Neuronal stem cell (in vitro differentiated cells): ENCODE results near the gene SPDEF.

Experiments used
- DNase-seq: peaks from one replicate; pipeline ENCODE4 v3.0.0-alpha.2; 2013; ENCODE audit warnings: low spot score
- H2AFZ ChIP-seq: one replicate; pipeline ENCODE4 v1.6.1; 2013; ENCODE audit warnings: mild to moderate bottlenecking, low read length, inconsistent platforms
- H2AK5ac ChIP-seq: 2 replicates; pipeline ENCODE4 v1.6.1; 2013; ENCODE audit warnings: low read depth, mild to moderate bottlenecking, inconsistent platforms, low read length, moderate library complexity, mixed read lengths
- H2BK120ac ChIP-seq: 2 replicates; pipeline ENCODE4 v1.6.1; 2013; ENCODE audit warnings: low read depth, mild to moderate bottlenecking, inconsistent platforms, low read length, moderate library complexity, mixed read lengths
- H2BK12ac ChIP-seq: one replicate; pipeline ENCODE4 v1.6.1; 2013; ENCODE audit warnings: low read length, inconsistent platforms
- H2BK15ac ChIP-seq: 2 replicates; pipeline ENCODE4 v1.6.1; 2013; ENCODE audit warnings: mild to moderate bottlenecking, low read length, inconsistent platforms, mixed read lengths
- H2BK5ac ChIP-seq: one replicate; pipeline ENCODE4 v1.6.1; 2013; ENCODE audit warnings: inconsistent platforms, mild to moderate bottlenecking, low read length, moderate library complexity
- H3K14ac ChIP-seq: one replicate; pipeline ENCODE4 v1.6.1; 2013; ENCODE audit warnings: low read length, inconsistent platforms
- H3K18ac ChIP-seq: 2 replicates; pipeline ENCODE4 v1.6.1; 2013; ENCODE audit warnings: low read length, inconsistent platforms
- H3K23ac ChIP-seq: 2 replicates; pipeline ENCODE4 v1.6.1; 2013; ENCODE audit warnings: low read depth, mild to moderate bottlenecking, mixed read lengths, low read length, inconsistent platforms; ENCODE audit not compliant: poor library complexity
- H3K27ac ChIP-seq: replicated peaks from 3 replicates; pipeline ENCODE4 v1.5.1; 2013; ENCODE audit warnings: low read length, inconsistent platforms
- H3K27me3 ChIP-seq, 3 experiments: 2 replicates each; pipeline ENCODE4 v1.6.1; 2013; ENCODE audit warnings: low read length in 3 of 3, mild to moderate bottlenecking in 2 of 3, inconsistent platforms in 1 of 3, low read depth in 1 of 3, mixed read lengths in 1 of 3, moderate library complexity in 1 of 3; ENCODE audit not compliant: control insufficient read depth in 3 of 3, insufficient read depth in 3 of 3
- H3K36me3 ChIP-seq, 2 donors: replicated peaks in 1 of 2; 2 replicates each; pipeline ENCODE4 v1.6.1; 2013; ENCODE audit warnings: low read length in 2 of 2; ENCODE audit not compliant: control insufficient read depth in 2 of 2, insufficient read depth in 2 of 2
- H3K4ac ChIP-seq: 2 replicates; pipeline ENCODE4 v1.6.1; 2013; ENCODE audit warnings: inconsistent platforms, mild to moderate bottlenecking, low read length, moderate library complexity
- H3K4me1 ChIP-seq, 2 donors: 1 replicate in 1 of 2; 2 replicates in 1 of 2; pipeline ENCODE4 v1.6.1; 2013; ENCODE audit warnings: low read length in 2 of 2, low read depth in 1 of 2; ENCODE audit not compliant: control insufficient read depth in 2 of 2, insufficient read depth in 1 of 2
- H3K4me2 ChIP-seq: one replicate; pipeline ENCODE4 v1.6.1; 2013; ENCODE audit warnings: mild to moderate bottlenecking, low read length, inconsistent platforms; ENCODE audit not compliant: insufficient read depth, poor library complexity, severe bottlenecking
- H3K4me3 ChIP-seq, 2 donors: 2 replicates each; pipeline ENCODE4 v1.5.1; 2013; ENCODE audit warnings: low read length in 2 of 2, mild to moderate bottlenecking in 2 of 2, inconsistent platforms in 1 of 2, moderate library complexity in 1 of 2
- H3K79me1 ChIP-seq: one replicate; pipeline ENCODE4 v1.6.1; 2013; ENCODE audit warnings: low read depth, mild to moderate bottlenecking, inconsistent platforms, low read length, moderate library complexity
- H3K9ac ChIP-seq: one replicate; pipeline ENCODE4 v1.6.1; 2013; ENCODE audit warnings: mild to moderate bottlenecking, low read depth, low read length, inconsistent platforms; ENCODE audit not compliant: poor library complexity
- H3K9me3 ChIP-seq, 2 donors: replicated peaks in 1 of 2; 2 replicates each; pipeline versions ENCODE3 to v1.6.1; 2013; ENCODE audit warnings: low read length in 2 of 2, mild to moderate bottlenecking in 2 of 2, inconsistent platforms in 1 of 2, low read depth in 1 of 2, mixed read lengths in 1 of 2, moderate library complexity in 1 of 2; ENCODE audit not compliant: control insufficient read depth in 2 of 2, insufficient read depth in 1 of 2
- H4K8ac ChIP-seq: one replicate; pipeline ENCODE4 v1.6.1; 2013; ENCODE audit warnings: low read depth, mild to moderate bottlenecking, inconsistent platforms, low read length, moderate library complexity
- H4K91ac ChIP-seq: one replicate; pipeline ENCODE4 v1.6.1; 2013; ENCODE audit warnings: low read length, low read depth, mild to moderate bottlenecking, inconsistent platforms; ENCODE audit not compliant: poor library complexity
- WGBS, 2 donors: extraction: QIAGEN DNeasy Blood & Tissue Kit; methylation state at CpG; one replicate each; pipeline ENCODE4 v1.1.7; 2013; ENCODE audit warnings: missing lambda C conversion rate in 2 of 2, mixed read lengths in 1 of 2; ENCODE audit not compliant: insufficient read length in 2 of 2, insufficient replicate concordance in 1 of 2; ENCODE audit errors: extremely low coverage in 2 of 2; 5-methylcytosine and 5-hydroxymethylcytosine counted together

Gene SPDEF

DNA sequence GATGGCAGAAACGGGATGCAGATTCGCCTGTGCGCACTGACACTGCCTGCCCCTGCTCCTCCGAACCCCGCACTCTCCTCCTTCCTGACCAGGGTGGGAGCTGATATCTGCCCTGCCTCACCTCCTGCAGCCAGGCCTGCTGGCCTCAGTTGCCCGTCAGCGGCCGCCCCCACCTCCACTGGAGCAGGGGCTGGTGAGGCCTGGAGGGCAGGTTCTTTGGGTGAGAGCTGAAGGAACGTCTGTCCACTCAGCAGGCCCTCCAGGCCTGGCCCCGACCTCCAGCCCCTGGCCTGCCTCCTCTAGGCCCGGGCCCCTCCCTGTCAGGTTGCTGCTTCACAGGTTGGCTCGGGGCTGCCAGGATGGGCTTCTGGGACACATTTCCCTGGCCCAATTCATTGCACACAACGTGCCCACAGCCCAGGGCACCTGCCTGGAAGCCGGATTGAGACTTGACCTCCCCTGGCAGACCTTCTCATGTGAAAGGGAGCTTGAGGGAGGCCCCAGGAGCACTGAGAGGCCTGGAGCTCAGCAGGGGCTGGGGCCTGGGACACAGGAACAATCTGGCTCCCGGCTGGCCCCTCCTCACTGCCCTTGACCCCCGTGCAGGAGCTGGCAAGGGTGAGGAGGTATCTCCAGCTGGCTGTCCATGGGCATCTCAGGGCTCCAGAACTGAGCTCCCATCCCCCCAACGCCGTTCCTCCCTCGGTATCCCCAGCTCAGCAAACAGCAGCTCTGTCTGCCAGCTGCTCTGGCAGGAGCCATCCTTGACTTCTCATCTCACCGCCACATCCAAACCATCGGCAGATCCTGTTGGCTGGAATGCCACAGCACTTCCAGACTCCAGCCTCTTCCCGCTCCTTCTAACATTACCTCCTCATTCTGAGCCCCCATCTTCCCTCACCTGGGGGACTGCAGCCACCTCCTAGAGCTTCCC lies 39.5 kb downstream of the SPDEF start:
- Histone ChIP-seq H3K4ac (peak overlapping the region; percentile 27), H4K8ac (peak overlapping the region; percentile 23), H3K4me1 (peaks cover 8 to 24% of the 10 kb centered on the region in 2 donors), H4K91ac (no peak overlapping the region), H2BK120ac (no peak overlapping the region), H2BK15ac (peak overlapping the region; percentile 63), H3K27ac (no peak overlapping the region), H3K23ac (peak overlapping the region; percentile 86), H2BK5ac (peak overlapping the region; percentile 17), H3K79me1 (no peaks in the 10 kb centered on the region), H3K18ac (peak overlapping the region; percentile 58), H3K27me3 (peaks cover 0 to 50% (median 14%) of the 10 kb centered on the region in 3 experiments), H3K9me3 (no peaks in the 10 kb centered on the region), H2AFZ (no peak overlapping the region), H2BK12ac (peak overlapping the region; percentile 63), H3K9ac (peak overlapping the region; percentile 73), H3K36me3 (no peaks in the 10 kb centered on the region), H3K14ac (no peak overlapping the region), H2AK5ac (peak overlapping the region; percentile 98), H3K4me2 (no peak overlapping the region), H3K4me3 (no peak overlapping the region)
- no CpG with 5 or more reads among the region's 22 CpGs for WGBS, 2 donors
- no peak for DNase-seq

GRCh38 chr6:34515473-34516387 lies 40.4 kb downstream of the SPDEF start:
- Histone ChIP-seq H3K4me2 (no peak overlapping the region), H3K4ac (peak overlapping the region; percentile 5), H2AK5ac (peak overlapping the region; percentile 95), H3K9me3 (no peaks in the 10 kb centered on the region), H3K27me3 (peaks cover 0 to 50% (median 14%) of the 10 kb centered on the region in 3 experiments), H3K4me3 (no peak overlapping the region), H2AFZ (peak overlapping the region; percentile 80), H2BK5ac (peak overlapping the region; percentile 67), H3K79me1 (no peaks in the 10 kb centered on the region), H3K23ac (peak overlapping the region; percentile 86), H4K91ac (no peak overlapping the region), H3K14ac (no peak overlapping the region), H3K27ac (no peak overlapping the region), H4K8ac (peak overlapping the region; percentile 84), H3K18ac (peak overlapping the region; percentile 98), H2BK120ac (no peak overlapping the region), H2BK15ac (peak overlapping the region; percentile 83), H3K9ac (peak overlapping the region; percentile 88), H3K36me3 (no peaks in the 10 kb centered on the region), H2BK12ac (peak overlapping the region; percentile 63), H3K4me1 (peaks cover 8 to 24% of the 10 kb centered on the region in 2 donors)
- WGBS, 2 donors, result no CpG with 5 or more reads among the region's 13 CpGs
- DNase-seq, result no peak

DNA sequence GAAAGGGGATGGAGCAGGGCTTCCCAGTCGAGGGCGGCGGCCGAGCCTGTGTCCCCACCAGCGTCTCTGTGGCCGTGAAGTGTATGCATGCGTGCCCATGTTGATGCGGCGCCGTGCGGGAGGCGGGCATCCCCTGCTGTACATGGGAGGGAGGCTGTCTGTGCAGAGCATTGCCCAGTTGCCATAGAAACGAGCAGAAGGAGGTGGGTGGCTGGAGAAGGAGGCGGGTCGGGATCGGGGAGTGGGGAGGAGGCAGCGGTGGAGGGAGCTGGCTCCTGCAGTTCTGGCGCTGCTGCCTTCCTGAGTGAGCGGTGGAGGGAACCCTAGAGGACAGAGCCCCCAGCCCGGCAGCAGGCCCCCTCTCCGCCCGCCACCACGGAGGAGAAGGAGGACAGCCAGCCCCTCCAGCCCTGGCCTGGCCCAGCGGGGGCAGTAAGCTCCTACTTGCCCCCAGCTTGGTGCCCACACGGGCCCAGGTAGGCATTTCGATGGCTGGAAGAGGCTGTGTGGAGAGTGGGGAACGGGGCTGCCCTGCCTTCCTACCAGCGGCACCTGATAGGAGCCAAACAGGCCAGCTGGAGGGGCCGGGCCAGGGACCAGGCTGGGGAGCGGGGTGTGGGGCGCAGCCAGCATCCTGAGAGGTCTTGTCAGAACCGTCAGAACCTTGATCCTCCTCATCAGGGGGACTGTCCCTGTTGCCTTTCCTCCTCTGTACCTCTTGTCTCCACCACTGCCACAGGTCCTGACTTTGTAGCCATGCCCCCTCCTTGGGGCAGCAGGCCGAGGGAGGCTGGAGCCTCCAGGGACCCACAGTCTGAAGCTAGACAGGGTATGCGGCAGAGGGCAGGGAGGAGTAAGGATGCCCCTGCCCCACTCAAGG lies 41.3 kb downstream of the SPDEF start:
- peak overlapping the region; percentile 45 for H3K23ac ChIP-seq
- peak; percentile 69 for DNase-seq
- peak overlapping the region; percentile 98 for H3K18ac ChIP-seq
- H3K4me3 ChIP-seq, result peak overlapping the region in 1 of 2 donors; percentile 66
- peak overlapping the region; percentile 67 for H2BK5ac ChIP-seq
- WGBS, 2 donors, result no CpG with 5 or more reads among the region's 34 CpGs
- no peaks in the 10 kb centered on the region for H3K36me3 ChIP-seq
- H3K14ac ChIP-seq, result no peak overlapping the region
- H4K8ac ChIP-seq, result peak overlapping the region; percentile 84
- peak overlapping the region; percentile 95 for H2AK5ac ChIP-seq
- peak overlapping the region; percentile 42 for H3K4ac ChIP-seq
- H3K9me3 ChIP-seq, result no peaks in the 10 kb centered on the region
- H2BK15ac ChIP-seq, result peak overlapping the region; percentile 83
- H4K91ac ChIP-seq, result no peak overlapping the region
- peak overlapping the region; percentile 77 for H2BK12ac ChIP-seq
- H2BK120ac ChIP-seq, result no peak overlapping the region
- no peaks in the 10 kb centered on the region for H3K79me1 ChIP-seq
- peak overlapping the region; percentile 88 for H3K9ac ChIP-seq
- no peak overlapping the region for H3K27ac ChIP-seq
- peak overlapping the region; percentile 77 for H3K4me2 ChIP-seq
- peaks cover 0 to 50% (median 14%) of the 10 kb centered on the region in 3 experiments for H3K27me3 ChIP-seq
- peaks cover 8 to 24% of the 10 kb centered on the region in 2 donors for H3K4me1 ChIP-seq
- H2AFZ ChIP-seq, result peak overlapping the region; percentile 80
